H9 (cell line): ENCODE results near the gene SATB2. TPM values are rescaled to one million over a fixed set of nuclear protein-coding genes. Genes with fewer than 3 reads are reported as not detected.

Source experiments
- DNase-seq: peaks from one replicate; pipeline ENCODE4 v3.0.0-alpha.2; 2017
- H2AFZ ChIP-seq: one replicate; pipeline ENCODE4 v1.6.1; 2013; ENCODE audit warnings: mild to moderate bottlenecking, low read length, control low read depth, moderate library complexity
- H2AK5ac ChIP-seq: 2 replicates; pipeline ENCODE4 v1.6.1; 2013; ENCODE audit warnings: low read length, control low read depth, mixed read lengths; ENCODE audit not compliant: insufficient read length
- H2BK120ac ChIP-seq: one replicate; pipeline ENCODE4 v1.6.1; 2013; ENCODE audit warnings: low read depth, mild to moderate bottlenecking, low read length, control low read depth, inconsistent platforms; ENCODE audit not compliant: poor library complexity, severe bottlenecking
- H2BK12ac ChIP-seq: 2 replicates; pipeline ENCODE4 v1.6.1; 2013; ENCODE audit warnings: low read length, control low read depth, mixed read lengths, low read depth; ENCODE audit not compliant: insufficient read length
- H2BK15ac ChIP-seq: 2 replicates; pipeline ENCODE4 v1.6.1; 2013; ENCODE audit warnings: low read depth, low read length, control low read depth
- H2BK20ac ChIP-seq: one replicate; pipeline ENCODE4 v1.6.1; 2013; ENCODE audit warnings: low read depth, mild to moderate bottlenecking, low read length, control low read depth, inconsistent platforms; ENCODE audit not compliant: poor library complexity, severe bottlenecking
- H2BK5ac ChIP-seq: 2 replicates; pipeline ENCODE4 v1.6.1; 2013; ENCODE audit warnings: low read length, control low read depth, mixed read lengths; ENCODE audit not compliant: insufficient read length
- H3K14ac ChIP-seq: 2 replicates; pipeline ENCODE4 v1.6.1; 2013; ENCODE audit warnings: low read length, control low read depth; ENCODE audit not compliant: insufficient read depth
- H3K18ac ChIP-seq: 2 replicates; pipeline ENCODE4 v1.6.1; 2013; ENCODE audit warnings: low read depth, mild to moderate bottlenecking, mixed read lengths, low read length, control low read depth; ENCODE audit not compliant: insufficient read length
- H3K23ac ChIP-seq: 2 replicates; pipeline ENCODE4 v1.6.1; 2013; ENCODE audit warnings: low read length, control low read depth, mixed read lengths, low read depth; ENCODE audit not compliant: insufficient read length
- H3K23me2 ChIP-seq: 2 replicates; pipeline ENCODE4 v1.6.1; 2013; ENCODE audit warnings: low read depth, mild to moderate bottlenecking, mixed read lengths, low read length, control low read depth; ENCODE audit not compliant: insufficient read length, poor library complexity, severe bottlenecking
- H3K27ac ChIP-seq: 2 replicates; pipeline ENCODE4 v1.5.1; 2013; ENCODE audit warnings: low read length, control low read depth, mixed read lengths, low read depth; ENCODE audit not compliant: insufficient read length
- H3K27me3 ChIP-seq: 2 replicates; pipeline ENCODE4 v1.6.1; 2013; ENCODE audit warnings: low read length, control low read depth, inconsistent platforms; ENCODE audit not compliant: insufficient read depth
- H3K4ac ChIP-seq: 2 replicates; pipeline ENCODE4 v1.6.1; 2013; ENCODE audit warnings: low read depth, mild to moderate bottlenecking, control low read depth, inconsistent platforms, low read length, moderate library complexity
- H3K4me1 ChIP-seq: 2 replicates; pipeline ENCODE4 v1.6.1; 2013; ENCODE audit warnings: low read length, control low read depth, inconsistent platforms; ENCODE audit not compliant: insufficient read depth
- H3K4me2 ChIP-seq: 2 replicates; pipeline ENCODE4 v1.6.1; 2013; ENCODE audit warnings: low read length, control low read depth, mixed read lengths; ENCODE audit not compliant: insufficient read length, insufficient read depth
- H3K56ac ChIP-seq: 2 replicates; pipeline ENCODE4 v1.6.1; 2013; ENCODE audit warnings: low read depth, mild to moderate bottlenecking, mixed read lengths, low read length, control low read depth; ENCODE audit not compliant: insufficient read length
- H3K79me1 ChIP-seq: 2 replicates; pipeline ENCODE4 v1.6.1; 2013; ENCODE audit warnings: low read depth, mild to moderate bottlenecking, moderate library complexity, low read length, control low read depth, inconsistent platforms; ENCODE audit not compliant: insufficient read depth, poor library complexity, severe bottlenecking
- H3K79me2 ChIP-seq: 2 replicates; pipeline ENCODE4 v1.6.1; 2013; ENCODE audit warnings: low read length, control low read depth, inconsistent platforms; ENCODE audit not compliant: insufficient read depth
- H3K9ac ChIP-seq: 2 replicates; pipeline ENCODE4 v1.6.1; 2013; ENCODE audit warnings: low read length, control low read depth, mixed read lengths; ENCODE audit not compliant: insufficient read length; ENCODE audit errors: extremely low read depth
- H3K9me3 ChIP-seq: one replicate; pipeline ENCODE4 v1.6.1; 2013; ENCODE audit warnings: low read depth, low read length, inconsistent platforms; ENCODE audit not compliant: control insufficient read depth
- H3T11ph ChIP-seq: one replicate; pipeline ENCODE4 v1.6.1; 2013; ENCODE audit warnings: mild to moderate bottlenecking, low read length, control low read depth, inconsistent platforms
- H4K20me1 ChIP-seq: one replicate; pipeline ENCODE4 v1.6.1; 2013; ENCODE audit not compliant: control insufficient read depth, insufficient read length, insufficient read depth
- H4K5ac ChIP-seq: 2 replicates; pipeline ENCODE4 v1.6.1; 2013; ENCODE audit warnings: low read depth, mild to moderate bottlenecking, mixed read lengths, low read length, control low read depth; ENCODE audit not compliant: insufficient read length
- H4K8ac ChIP-seq: replicated peaks from 2 replicates; pipeline ENCODE4 v1.6.1; 2013; ENCODE audit warnings: low read length, control low read depth, mixed read lengths, low read depth; ENCODE audit not compliant: insufficient read length
- H4K91ac ChIP-seq: 2 replicates; pipeline ENCODE4 v1.6.1; 2013; ENCODE audit warnings: low read depth, mild to moderate bottlenecking, moderate library complexity, mixed read lengths, low read length, control low read depth; ENCODE audit not compliant: insufficient read length
- H3K27ac Mint-ChIP-seq, 3 experiments: 2 replicates in 2 of 3; 3 replicates in 1 of 3; pipeline ENCODE4 v1.8.0; 2020 to 2021; ENCODE audit warnings: mixed read lengths in 3 of 3, mild to moderate bottlenecking in 1 of 3, moderate library complexity in 1 of 3
- H3K27me3 Mint-ChIP-seq: 2 replicates; pipeline ENCODE4 v1.8.0; 2021; ENCODE audit warnings: low read depth, mild to moderate bottlenecking, moderate library complexity, mixed read lengths
- H3K36me3 Mint-ChIP-seq, 3 experiments: 2 replicates in 2 of 3; 3 replicates in 1 of 3; pipeline ENCODE4 v1.8.0; 2020 to 2021; ENCODE audit warnings: low read depth in 3 of 3, mixed read lengths in 3 of 3; ENCODE audit not compliant: insufficient read depth in 1 of 3
- H3K4me1 Mint-ChIP-seq, 2 experiments: 2 replicates each; pipeline ENCODE4 v1.8.0; 2020; ENCODE audit warnings: mixed read lengths in 2 of 2
- H3K4me3 Mint-ChIP-seq, 2 experiments: 2 replicates in 1 of 2; 3 replicates in 1 of 2; pipeline ENCODE4 v1.8.0; 2020 to 2021; ENCODE audit warnings: mild to moderate bottlenecking in 2 of 2, mixed read lengths in 2 of 2, moderate library complexity in 1 of 2
- H3K9me3 Mint-ChIP-seq, 2 experiments: 2 replicates in 1 of 2; 3 replicates in 1 of 2; pipeline ENCODE4 v1.8.0; 2020; ENCODE audit warnings: mild to moderate bottlenecking in 2 of 2, mixed read lengths in 2 of 2, moderate library complexity in 1 of 2
- CTCF ChIP-seq: fragments of 200-600 bp; sonication (generic); conservative IDR thresholded peaks from 3 replicates; pipeline ENCODE4 v1.8.0; 2021; ENCODE audit warnings: antibody characterized with exemption, mild to moderate bottlenecking
- WGBS: extraction: QIAGEN DNeasy Blood & Tissue Kit; methylation state at CpG from one replicate; pipeline ENCODE4 v1.1.7; 2013; ENCODE audit warnings: missing lambda C conversion rate, low lambda C conversion rate, mixed read lengths; ENCODE audit not compliant: insufficient read length; ENCODE audit errors: extremely low coverage; 5-methylcytosine and 5-hydroxymethylcytosine counted together
- total RNA-seq: library from RNA; stranded (reverse); gene quantifications from 2 replicates; pipeline ENCODE4 v1.2.1, GENCODE V29; 2021

Gene SATB2
- total RNA-seq, 1 experiment from 2014 or later: 23.8 TPM

- no peak overlapping the region for H2BK20ac ChIP-seq
- no peak overlapping the region for H3K27ac ChIP-seq
- no peak overlapping the region for H2AFZ ChIP-seq
- H4K20me1 ChIP-seq: no peaks in the 10 kb centered on the region
- H4K8ac ChIP-seq: no peak overlapping the region
- no peak overlapping the region for H3K9ac ChIP-seq
- no peak overlapping the region for H3K23ac ChIP-seq
- H3K36me3 Mint-ChIP-seq: no peaks in the 10 kb centered on the region; a peak in 1 of 7 replicates
- H3K4ac ChIP-seq: no peak overlapping the region
- no peak overlapping the region for H4K91ac ChIP-seq
- peaks cover 98% of the 10 kb centered on the region for H3K27me3 Mint-ChIP-seq
- no peak for DNase-seq
- H3K27me3 ChIP-seq: peaks cover 77% of the 10 kb centered on the region
- peaks cover 0 to 2% of the 10 kb centered on the region in 2 experiments; a peak in 1 of 5 replicates for H3K9me3 Mint-ChIP-seq
- H2BK120ac ChIP-seq: no peak overlapping the region
- H3T11ph ChIP-seq: no peak overlapping the region
- no peak overlapping the region for H4K5ac ChIP-seq
- no peak overlapping the region for H2AK5ac ChIP-seq
- no peaks in the 10 kb centered on the region for H3K9me3 ChIP-seq
- no peaks in the 10 kb centered on the region for H3K79me2 ChIP-seq
- peaks cover 51 to 57% of the 10 kb centered on the region in 2 experiments for H3K4me1 Mint-ChIP-seq
- H3K14ac ChIP-seq: no peak overlapping the region
- H3K27ac Mint-ChIP-seq: no peak overlapping the region
- peaks cover 4% of the 10 kb centered on the region; the same call in 1 of the 2 replicates for H3K4me1 ChIP-seq
- H2BK5ac ChIP-seq: no peak overlapping the region
- no peak overlapping the region for H2BK15ac ChIP-seq
- no peak overlapping the region for H3K56ac ChIP-seq
- WGBS: no CpG with 5 or more reads among the region's 6 CpGs
- no peak for TF ChIP-seq CTCF
- H3K4me2 ChIP-seq: peak overlapping the region; percentile 74
- no peaks in the 10 kb centered on the region for H3K79me1 ChIP-seq
- peaks cover 40% of the 10 kb centered on the region for H3K23me2 ChIP-seq
- H2BK12ac ChIP-seq: no peak overlapping the region
- no peak overlapping the region for H3K18ac ChIP-seq
- H3K4me3 Mint-ChIP-seq: peak overlapping the region in 1 of 2 experiments; percentile 82; a peak in 3 of 5 replicates
These were observed 8.9 kb upstream of the SATB2 start for GRCh38 chr2:199466692-199467065.
